A673 (cell line): ENCODE results near the gene ZBTB20.

Experiments
- CTCF ChIP-seq: fragments of 300-800, 200-600 bp; sonication (generic); conservative IDR thresholded peaks from 2 replicates; pipeline ENCODE4 v1.5.1; 2017; ENCODE audit warnings: low read depth, mild to moderate bottlenecking, antibody characterized with exemption, low read length, moderate library complexity, mixed read lengths
- EZH2 ChIP-seq: fragments of 200-600 bp; sonication (generic); IDR thresholded peaks from 2 replicates; pipeline ENCODE4 v1.6.1; 2017; ENCODE audit warnings: borderline replicate concordance, low read depth, mild to moderate bottlenecking, mixed read lengths, antibody characterized with exemption, low read length; ENCODE audit not compliant: poor library complexity, severe bottlenecking

DNA sequence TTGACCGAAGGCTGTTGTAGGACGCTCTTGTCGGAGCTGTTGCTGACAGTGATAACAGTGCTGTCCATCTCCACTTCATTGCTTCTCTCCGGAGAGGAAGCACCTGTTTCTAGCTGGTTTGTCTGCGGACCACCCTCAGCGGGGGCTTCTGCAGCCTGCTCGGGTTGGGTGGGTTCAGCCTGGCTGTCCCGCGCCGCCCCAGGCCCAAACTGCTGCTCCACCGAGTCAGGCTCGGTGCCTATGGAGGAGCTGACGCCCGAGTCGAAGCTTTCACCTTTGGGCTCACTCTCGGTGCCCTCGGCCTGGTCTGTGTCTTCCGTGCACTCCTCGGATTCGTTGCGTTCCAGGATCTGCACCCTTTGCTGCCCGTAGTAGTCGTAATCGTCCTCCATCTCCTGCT is 796.4 kb downstream of the ZBTB20 start:
- no peak for TF ChIP-seq CTCF
- no peak for TF ChIP-seq EZH2
